Neural cell (in vitro differentiated cells): Measurements from ENCODE around the gene DNASE1L2. TPM values are rescaled to one million over a fixed set of nuclear protein-coding genes. Genes with fewer than 3 reads are reported as not detected.

Experiments
- H2AFZ ChIP-seq: fragments of 200-600, 300-800 bp; sonication (generic), shearing (Covaris generic); 2 replicates; pipeline ENCODE4 v1.6.0; 2014; ENCODE audit warnings: low read depth, mild to moderate bottlenecking, antibody characterized with exemption, low read length, moderate library complexity
- H3F3A ChIP-seq: fragments of 200-600 bp; shearing (Covaris generic); 2 replicates; pipeline ENCODE4 v1.6.1; 2016; ENCODE audit warnings: mild to moderate bottlenecking, moderate library complexity, mixed read lengths, antibody characterized with exemption, low read length; ENCODE audit not compliant: insufficient read depth, poor library complexity, severe bottlenecking
- H3K27ac ChIP-seq: fragments of 200-600, 300-800 bp; sonication (generic), shearing (Covaris generic); 2 replicates; pipeline ENCODE4 v1.5.1; 2014; ENCODE audit warnings: mild to moderate bottlenecking, low read length, moderate library complexity
- H3K27me3 ChIP-seq: fragments of 300-800, 200-600 bp; sonication (generic), shearing (Covaris generic); 2 replicates; pipeline ENCODE4 v1.6.0; 2014; ENCODE audit warnings: mild to moderate bottlenecking, low read depth, low read length, moderate library complexity; ENCODE audit not compliant: insufficient read depth
- H3K36me3 ChIP-seq: fragments of 300-800, 200-600 bp; sonication (generic), shearing (Covaris generic); 2 replicates; pipeline ENCODE4 v1.5.1; 2014; ENCODE audit warnings: mild to moderate bottlenecking, antibody characterized with exemption, low read length, moderate library complexity; ENCODE audit not compliant: insufficient read depth
- H3K4me2 ChIP-seq: fragments of 300-800, 200-600 bp; sonication (generic), shearing (Covaris generic); 2 replicates; pipeline ENCODE4 v1.6.0; 2014; ENCODE audit warnings: mild to moderate bottlenecking, low read length
- H3K4me3 ChIP-seq: fragments of 300-800, 200-600 bp; sonication (generic), shearing (Covaris generic); 2 replicates; pipeline ENCODE4 v1.5.1; 2014; ENCODE audit warnings: mild to moderate bottlenecking, low read length, moderate library complexity
- H3K79me2 ChIP-seq: fragments of 200-600 bp; shearing (Covaris generic); replicated peaks from 2 replicates; pipeline ENCODE4 v1.6.0; 2014; ENCODE audit warnings: mild to moderate bottlenecking, low read length, moderate library complexity; ENCODE audit not compliant: insufficient read depth
- H3K9ac ChIP-seq: fragments of 300-800, 200-600 bp; sonication (generic), shearing (Covaris generic); 2 replicates; pipeline ENCODE4 v1.6.1; 2016; ENCODE audit warnings: mild to moderate bottlenecking, low read length, mixed read lengths
- H3K9me2 ChIP-seq: fragments of 200-600 bp; shearing (Covaris generic); 2 replicates; pipeline ENCODE4 v1.6.1; 2016; ENCODE audit warnings: mild to moderate bottlenecking, low read length, mixed read lengths; ENCODE audit not compliant: insufficient read depth
- H3K9me3 ChIP-seq: fragments of 200-600, 300-800 bp; sonication (generic), shearing (Covaris generic); 2 replicates; pipeline ENCODE4 v1.6.1; 2016; ENCODE audit warnings: mild to moderate bottlenecking, mixed run types, low read length, moderate library complexity, mixed read lengths
- H4K20me1 ChIP-seq: fragments of 200-600 bp; shearing (Covaris generic); 2 replicates; pipeline ENCODE4 v1.6.1; 2016; ENCODE audit warnings: mild to moderate bottlenecking, mixed run types; ENCODE audit not compliant: insufficient read depth
- CTCF ChIP-seq: fragments of 450-650 bp; IDR thresholded peaks from 2 replicates; pipeline ENCODE4 v1.5.1; 2014; ENCODE audit warnings: antibody characterized with exemption, mild to moderate bottlenecking, moderate library complexity; ENCODE audit not compliant: poor library complexity, severe bottlenecking
- EP300 ChIP-seq: fragments of 450-650 bp; conservative IDR thresholded peaks from 2 replicates; pipeline ENCODE4 v1.6.1; 2014; ENCODE audit warnings: antibody characterized with exemption, mild to moderate bottlenecking, moderate library complexity; ENCODE audit not compliant: poor library complexity, severe bottlenecking
- EZH2 ChIP-seq: fragments of 200-600, 300-800 bp; shearing (Covaris generic), sonication (generic); IDR thresholded peaks from 2 replicates; pipeline ENCODE4 v1.6.1; 2014; ENCODE audit warnings: antibody characterized with exemption, low read length, borderline replicate concordance, mild to moderate bottlenecking; ENCODE audit not compliant: insufficient read depth, poor library complexity, severe bottlenecking
- MXI1 ChIP-seq: fragments of 450-650 bp; conservative IDR thresholded peaks from 2 replicates; pipeline ENCODE4 v1.6.1; 2014; ENCODE audit warnings: antibody characterized with exemption, mild to moderate bottlenecking; ENCODE audit not compliant: poor library complexity, severe bottlenecking
- POLR2AphosphoS5 ChIP-seq: IDR thresholded peaks from 2 replicates; pipeline ENCODE4 v1.6.1; 2012
- RAD21 ChIP-seq: fragments of 450-650 bp; conservative IDR thresholded peaks from 2 replicates; pipeline ENCODE4 v1.6.1; 2014; ENCODE audit warnings: antibody characterized with exemption, mild to moderate bottlenecking, moderate library complexity
- REST ChIP-seq: IDR thresholded peaks from 2 replicates; pipeline ENCODE4 v1.6.1; 2012; ENCODE audit warnings: borderline replicate concordance
- SMC3 ChIP-seq: fragments of 450-650 bp; conservative IDR thresholded peaks from 2 replicates; pipeline ENCODE4 v1.6.1; 2014; ENCODE audit warnings: antibody characterized with exemption, mild to moderate bottlenecking, moderate library complexity; ENCODE audit not compliant: poor library complexity
- TAF1 ChIP-seq: IDR thresholded peaks from 2 replicates; pipeline ENCODE4 v1.6.1; 2012; ENCODE audit warnings: low read depth
- polyA plus RNA-seq: library from polyadenylated mRNA; depleted of rRNA; stranded (reverse); fragments of >200 nt; gene quantifications from 2 replicates; pipeline ENCODE4 v1.2.3, GENCODE V29; 2014

The DNASE1L2 gene
- polyA plus RNA-seq, 1 donor from 2014 or later, result 10.2 TPM

GRCh38 chr16:2273484-2273883 lies 37.2 kb downstream of the DNASE1L2 start:
- H3K9ac ChIP-seq, result no peak overlapping the region
- TF ChIP-seq CTCF (no peak), MXI1 (no peak), REST (no peak), RAD21 (no peak), SMC3 (no peak), EP300 (no peak), EZH2 (no peak), POLR2AphosphoS5 (no peak), TAF1 (no peak)

GRCh38 chr16:2273931-2274330 lies 37.7 kb downstream of the DNASE1L2 start:
- Histone ChIP-seq H3K9ac (no peak overlapping the region), H2AFZ (no peak overlapping the region), H3F3A (no peaks in the 10 kb centered on the region), H3K9me3 (no peaks in the 10 kb centered on the region), H3K79me2 (no peaks in the 10 kb centered on the region), H3K36me3 (no peaks in the 10 kb centered on the region), H4K20me1 (no peaks in the 10 kb centered on the region), H3K9me2 (no peaks in the 10 kb centered on the region), H3K27me3 (no peaks in the 10 kb centered on the region), H3K4me2 (no peak overlapping the region), H3K4me3 (no peak overlapping the region), H3K27ac (no peak overlapping the region)
- TF ChIP-seq RAD21 (no peak), REST (no peak), POLR2AphosphoS5 (no peak), MXI1 (no peak), EZH2 (no peak), CTCF (no peak), SMC3 (no peak), EP300 (no peak), TAF1 (no peak)

More at GRCh38 chr16:2273484-2273883, 37.2 kb downstream of the DNASE1L2 start:
- H2AFZ ChIP-seq, result no peak overlapping the region
- no peak overlapping the region for H3K4me3 ChIP-seq
- no peaks in the 10 kb centered on the region for H3F3A ChIP-seq
- H3K27me3 ChIP-seq, result no peaks in the 10 kb centered on the region
- no peaks in the 10 kb centered on the region for H4K20me1 ChIP-seq
- H3K9me3 ChIP-seq, result no peaks in the 10 kb centered on the region
- H3K9me2 ChIP-seq, result no peaks in the 10 kb centered on the region
- no peaks in the 10 kb centered on the region for H3K79me2 ChIP-seq
- no peak overlapping the region for H3K27ac ChIP-seq
- no peak overlapping the region for H3K4me2 ChIP-seq
- H3K36me3 ChIP-seq, result no peaks in the 10 kb centered on the region
